GM21723 (cell line): ENCODE results near the gene IFT43.

Experiments used
- ATAC-seq: cut with Tn5 transposase; IDR thresholded peaks from one replicate; pipeline ENCODE4 v1.9.1; 2021; ENCODE audit warnings: mild to moderate bottlenecking, moderate library complexity; ENCODE audit not compliant: unreplicated experiment

The IFT43 gene

GRCh38 chr14:75979648-75980565, 5.7 kb upstream of the IFT43 start:
- ATAC-seq, result no peak

GRCh38 chr14:75980856-75981255, 4.7 kb upstream of the IFT43 start:
- ATAC-seq, result no peak

GRCh38 chr14:75981426-75982265, 3.9 kb upstream of the IFT43 start, which contains the start of gene TGFB3:
TGFB3 (minus strand) TSS chr14:75981995; CDS start chr14:75980893, 1,102 bp downstream.
- peak; percentile 45 for ATAC-seq

- ATAC-seq, result peak; percentile 54
Measured at GRCh38 chr14:75982266-75983018, 3.1 kb upstream of the IFT43 start.

- ATAC-seq, result no peak
Measured at GRCh38 chr14:75983019-75983358, 2.6 kb upstream of the IFT43 start.

GRCh38 chr14:75984674-75985073, 889 bp upstream of the IFT43 start:
- ATAC-seq, result no peak

GRCh38 chr14:75986439-75986765, 839 bp downstream of the IFT43 start:
- ATAC-seq, result no peak

- ATAC-seq, result no peak
Measured at GRCh38 chr14:75987201-75987970, 1.8 kb downstream of the IFT43 start.

GRCh38 chr14:75989134-75989533, 3.6 kb downstream of the IFT43 start:
- no peak for ATAC-seq

- ATAC-seq, result no peak
Measured at GRCh38 chr14:75990297-75990696, 4.7 kb downstream of the IFT43 start.

- no peak for ATAC-seq
Measured at GRCh38 chr14:75991753-75992152, 6.2 kb downstream of the IFT43 start.

- ATAC-seq, result peak; percentile 65
Measured at GRCh38 chr14:75993567-75994041, 8.0 kb downstream of the IFT43 start.

- no peak for ATAC-seq
Measured at GRCh38 chr14:75995372-75996041, 9.9 kb downstream of the IFT43 start.

- no peak for ATAC-seq
Measured at GRCh38 chr14:75996488-75996887, 10.9 kb downstream of the IFT43 start.

- ATAC-seq, result no peak
Measured at GRCh38 chr14:75999511-76000190, 14.1 kb downstream of the IFT43 start.

- no peak for ATAC-seq
Measured at GRCh38 chr14:76002383-76002782, 16.8 kb downstream of the IFT43 start.

- no peak for ATAC-seq
Measured at GRCh38 chr14:76006253-76006652, 20.7 kb downstream of the IFT43 start.

GRCh38 chr14:76007379-76007778, 21.8 kb downstream of the IFT43 start:
- no peak for ATAC-seq

GRCh38 chr14:76007852-76008251, 22.3 kb downstream of the IFT43 start:
- no peak for ATAC-seq
